ENCODE data around the gene MTG1. TPM values are rescaled to one million over a fixed set of nuclear protein-coding genes. Genes with fewer than 3 reads are reported as not detected.

The MTG1 gene
- total and polyA plus RNA-seq, 2 experiments from 2014 or later, result 45.7 to 68.6 TPM

DNA sequence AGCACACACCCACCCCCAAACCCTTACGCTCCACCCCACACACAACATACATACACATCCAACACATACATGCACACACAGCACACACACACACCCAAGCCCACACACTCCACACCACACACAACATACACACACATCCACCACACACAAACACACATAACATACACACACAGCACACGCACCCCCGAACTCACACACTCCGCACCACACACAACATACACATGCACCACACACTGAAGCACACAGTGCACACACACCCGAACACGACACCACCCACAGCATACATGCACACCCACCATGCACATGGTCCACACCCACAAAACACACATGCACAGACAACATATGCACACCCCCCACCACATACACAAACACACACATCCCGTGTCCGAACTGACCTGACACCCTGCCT, 44.8 kb upstream of the MTG1 start:
- no peak for DNase-seq (ENCODE audit: low spot score)
- Histone ChIP-seq H2AFZ (no peak overlapping the region), H3K27ac (ENCODE audit: low read depth) (no peak overlapping the region), H3K4me1 (ENCODE audit: insufficient read depth) (no peaks in the 10 kb centered on the region; the same call in 1 of the 2 replicates), H3K27me3 (ENCODE audit: insufficient read depth) (no peaks in the 10 kb centered on the region), H3K9me2 (ENCODE audit: insufficient read depth) (no peaks in the 10 kb centered on the region), H3K36me3 (ENCODE audit: insufficient read depth) (no peaks in the 10 kb centered on the region), H3K79me2 (replicated peaks; ENCODE audit: insufficient read depth) (no peaks in the 10 kb centered on the region), H4K20me1 (replicated peaks; ENCODE audit: insufficient read depth) (no peaks in the 10 kb centered on the region), H3F3A (replicated peaks; ENCODE audit: low read depth) (0 out of 2 replicates have a peak, but pooled peaks cover 3% of the 10 kb centered on the region), H3K4me3 (no peak overlapping the region), H3K4me2 (no peak overlapping the region)
- TF ChIP-seq EZH2phosphoT487 (IDR thresholded peaks at IDR 0.05; ENCODE audit: unreplicated experiment) (no peak), NANOG (IDR thresholded peaks at IDR 0.05; ENCODE audit: borderline replicate concordance) (no peak), JUNB (IDR thresholded peaks at IDR 0.05; ENCODE audit: unreplicated experiment) (no peak), ZNF114 (CRISPR knock-in tag; IDR thresholded peaks at IDR 0.05) (no peak), STAT1 (IDR thresholded peaks at IDR 0.05; ENCODE audit: unreplicated experiment) (no peak)
- TF ChIP-seq, protein P1, sequence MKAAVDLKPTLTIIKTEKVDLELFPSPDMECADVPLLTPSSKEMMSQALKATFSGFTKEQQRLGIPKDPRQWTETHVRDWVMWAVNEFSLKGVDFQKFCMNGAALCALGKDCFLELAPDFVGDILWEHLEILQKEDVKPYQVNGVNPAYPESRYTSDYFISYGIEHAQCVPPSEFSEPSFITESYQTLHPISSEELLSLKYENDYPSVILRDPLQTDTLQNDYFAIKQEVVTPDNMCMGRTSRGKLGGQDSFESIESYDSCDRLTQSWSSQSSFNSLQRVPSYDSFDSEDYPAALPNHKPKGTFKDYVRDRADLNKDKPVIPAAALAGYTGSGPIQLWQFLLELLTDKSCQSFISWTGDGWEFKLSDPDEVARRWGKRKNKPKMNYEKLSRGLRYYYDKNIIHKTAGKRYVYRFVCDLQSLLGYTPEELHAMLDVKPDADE (IDR thresholded peaks at IDR 0.05), result no peak
- TF ChIP-seq, protein P2, sequence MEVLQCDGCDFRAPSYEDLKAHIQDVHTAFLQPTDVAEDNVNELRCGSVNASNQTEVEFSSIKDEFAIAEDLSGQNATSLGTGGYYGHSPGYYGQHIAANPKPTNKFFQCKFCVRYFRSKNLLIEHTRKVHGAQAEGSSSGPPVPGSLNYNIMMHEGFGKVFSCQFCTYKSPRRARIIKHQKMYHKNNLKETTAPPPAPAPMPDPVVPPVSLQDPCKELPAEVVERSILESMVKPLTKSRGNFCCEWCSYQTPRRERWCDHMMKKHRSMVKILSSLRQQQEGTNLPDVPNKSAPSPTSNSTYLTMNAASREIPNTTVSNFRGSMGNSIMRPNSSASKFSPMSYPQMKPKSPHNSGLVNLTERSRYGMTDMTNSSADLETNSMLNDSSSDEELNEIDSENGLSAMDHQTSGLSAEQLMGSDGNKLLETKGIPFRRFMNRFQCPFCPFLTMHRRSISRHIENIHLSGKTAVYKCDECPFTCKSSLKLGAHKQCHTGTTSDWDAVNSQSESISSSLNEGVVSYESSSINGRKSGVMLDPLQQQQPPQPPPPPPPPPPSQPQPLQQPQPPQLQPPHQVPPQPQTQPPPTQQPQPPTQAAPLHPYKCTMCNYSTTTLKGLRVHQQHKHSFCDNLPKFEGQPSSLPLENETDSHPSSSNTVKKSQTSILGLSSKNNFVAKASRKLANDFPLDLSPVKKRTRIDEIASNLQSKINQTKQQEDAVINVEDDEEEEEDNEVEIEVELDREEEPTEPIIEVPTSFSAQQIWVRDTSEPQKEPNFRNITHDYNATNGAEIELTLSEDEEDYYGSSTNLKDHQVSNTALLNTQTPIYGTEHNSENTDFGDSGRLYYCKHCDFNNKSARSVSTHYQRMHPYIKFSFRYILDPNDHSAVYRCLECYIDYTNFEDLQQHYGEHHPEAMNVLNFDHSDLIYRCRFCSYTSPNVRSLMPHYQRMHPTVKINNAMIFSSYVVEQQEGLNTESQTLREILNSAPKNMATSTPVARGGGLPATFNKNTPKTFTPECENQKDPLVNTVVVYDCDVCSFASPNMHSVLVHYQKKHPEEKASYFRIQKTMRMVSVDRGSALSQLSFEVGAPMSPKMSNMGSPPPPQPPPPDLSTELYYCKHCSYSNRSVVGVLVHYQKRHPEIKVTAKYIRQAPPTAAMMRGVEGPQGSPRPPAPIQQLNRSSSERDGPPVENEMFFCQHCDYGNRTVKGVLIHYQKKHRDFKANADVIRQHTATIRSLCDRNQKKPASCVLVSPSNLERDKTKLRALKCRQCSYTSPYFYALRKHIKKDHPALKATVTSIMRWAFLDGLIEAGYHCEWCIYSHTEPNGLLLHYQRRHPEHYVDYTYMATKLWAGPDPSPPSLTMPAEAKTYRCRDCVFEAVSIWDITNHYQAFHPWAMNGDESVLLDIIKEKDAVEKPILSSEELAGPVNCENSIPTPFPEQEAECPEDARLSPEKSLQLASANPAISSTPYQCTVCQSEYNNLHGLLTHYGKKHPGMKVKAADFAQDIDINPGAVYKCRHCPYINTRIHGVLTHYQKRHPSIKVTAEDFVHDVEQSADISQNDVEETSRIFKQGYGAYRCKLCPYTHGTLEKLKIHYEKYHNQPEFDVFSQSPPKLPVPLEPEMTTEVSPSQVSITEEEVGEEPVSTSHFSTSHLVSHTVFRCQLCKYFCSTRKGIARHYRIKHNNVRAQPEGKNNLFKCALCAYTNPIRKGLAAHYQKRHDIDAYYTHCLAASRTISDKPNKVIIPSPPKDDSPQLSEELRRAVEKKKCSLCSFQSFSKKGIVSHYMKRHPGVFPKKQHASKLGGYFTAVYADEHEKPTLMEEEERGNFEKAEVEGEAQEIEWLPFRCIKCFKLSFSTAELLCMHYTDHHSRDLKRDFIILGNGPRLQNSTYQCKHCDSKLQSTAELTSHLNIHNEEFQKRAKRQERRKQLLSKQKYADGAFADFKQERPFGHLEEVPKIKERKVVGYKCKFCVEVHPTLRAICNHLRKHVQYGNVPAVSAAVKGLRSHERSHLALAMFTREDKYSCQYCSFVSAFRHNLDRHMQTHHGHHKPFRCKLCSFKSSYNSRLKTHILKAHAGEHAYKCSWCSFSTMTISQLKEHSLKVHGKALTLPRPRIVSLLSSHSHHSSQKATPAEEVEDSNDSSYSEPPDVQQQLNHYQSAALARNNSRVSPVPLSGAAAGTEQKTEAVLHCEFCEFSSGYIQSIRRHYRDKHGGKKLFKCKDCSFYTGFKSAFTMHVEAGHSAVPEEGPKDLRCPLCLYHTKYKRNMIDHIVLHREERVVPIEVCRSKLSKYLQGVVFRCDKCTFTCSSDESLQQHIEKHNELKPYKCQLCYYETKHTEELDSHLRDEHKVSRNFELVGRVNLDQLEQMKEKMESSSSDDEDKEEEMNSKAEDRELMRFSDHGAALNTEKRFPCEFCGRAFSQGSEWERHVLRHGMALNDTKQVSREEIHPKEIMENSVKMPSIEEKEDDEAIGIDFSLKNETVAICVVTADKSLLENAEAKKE (CRISPR knock-in tag; IDR thresholded peaks at IDR 0.05), result no peak
- no peaks in the 10 kb centered on the region for H3K36me3 Mint-ChIP-seq (ENCODE audit: low read depth)
- no peak for ATAC-seq
- H3K4me3 Mint-ChIP-seq, result no peak overlapping the region; the same call in 2 of the 3 replicates
- no peak overlapping the region for H3K27ac Mint-ChIP-seq
- peaks cover 22% of the 10 kb centered on the region for H3K27me3 Mint-ChIP-seq (ENCODE audit: insufficient read depth, low read depth, poor library complexity)
- no peaks in the 10 kb centered on the region for H3K9me3 Mint-ChIP-seq
- H3K4me1 Mint-ChIP-seq, result peaks cover 3% of the 10 kb centered on the region; the same call in 2 of the 3 replicates
